NCI-H2029 treated with DMSO at 0.1 percent for 48 hours (cell line): ENCODE measurements around the gene CACNG4.
"Not testable (repeated sequence)": the region's sequence is repeated elsewhere in the genome, so short reads cannot be mapped to it uniquely, and the experiment has no call there.

Source experiments
- DNase-seq: peaks from one replicate; lab custom pipeline; 2025; lab: John Stamatoyannopoulos, UW

CACNG4 gene

DNA sequence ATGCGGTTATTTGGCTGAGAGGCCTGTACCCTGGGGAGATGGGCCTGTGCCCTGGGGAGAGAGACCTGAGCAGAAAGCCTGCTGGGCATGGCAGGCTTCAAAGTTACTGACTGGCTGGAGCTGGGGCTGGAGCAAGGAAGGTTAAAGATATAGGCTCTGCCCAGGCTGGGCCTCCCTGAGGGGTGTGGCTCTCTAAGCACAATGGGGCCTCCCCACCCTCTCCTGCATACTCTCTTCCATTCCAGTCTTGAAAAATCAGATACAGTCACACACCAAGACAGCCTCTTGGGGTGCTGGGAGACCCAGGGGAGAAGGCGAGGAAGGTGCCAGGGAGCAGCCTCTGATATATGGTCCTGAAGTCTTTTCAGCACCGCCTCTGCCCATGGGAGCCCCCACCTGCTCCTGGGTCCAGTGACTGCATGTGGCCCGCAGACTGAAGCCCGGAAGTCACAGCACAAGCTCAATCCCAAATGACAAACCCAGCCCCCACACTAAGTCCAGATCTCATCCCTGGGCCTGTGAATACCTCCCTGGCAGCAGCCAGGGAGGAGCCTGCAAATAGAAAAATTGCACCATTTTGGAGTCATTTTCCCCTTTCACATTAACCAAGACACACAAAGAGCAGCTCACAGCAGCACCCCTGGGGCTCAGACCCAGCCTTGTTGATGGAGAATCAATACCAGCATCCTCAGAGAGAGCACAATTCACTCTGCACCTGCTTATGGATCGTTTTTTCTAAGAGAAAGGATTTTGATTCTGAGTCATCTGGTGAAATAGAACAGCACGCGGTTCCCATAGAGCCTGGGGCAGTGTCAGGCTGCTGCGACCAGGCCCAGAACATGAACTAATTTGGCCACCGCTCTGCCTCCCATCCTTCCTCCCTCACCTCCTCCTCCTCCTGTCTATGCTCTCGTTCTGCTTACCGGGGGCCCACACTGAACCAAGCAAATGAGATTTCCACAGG is 54.2 kb downstream of the CACNG4 start:
- DNase-seq = no peak

DNA sequence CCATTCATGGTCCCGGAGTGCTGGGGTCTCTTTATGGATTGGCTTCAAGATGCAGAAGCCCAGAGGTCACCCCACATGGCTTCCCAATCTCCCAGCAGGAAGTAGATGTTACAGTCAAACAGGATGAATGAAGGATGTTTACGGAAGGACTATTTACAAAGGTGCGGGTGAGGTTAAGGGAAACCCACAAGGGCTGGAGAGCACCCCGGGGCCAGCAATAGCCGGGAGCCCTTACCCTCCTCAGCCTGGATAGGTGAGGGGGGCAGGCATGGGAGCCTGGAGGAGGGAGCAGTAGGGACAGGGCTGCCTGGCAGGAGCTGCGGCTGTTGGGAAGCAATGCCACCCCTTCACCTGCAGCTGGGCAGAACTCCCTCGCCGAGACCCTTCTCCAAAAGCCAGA is 55.3 kb downstream of the CACNG4 start:
- no peak for DNase-seq

DNA sequence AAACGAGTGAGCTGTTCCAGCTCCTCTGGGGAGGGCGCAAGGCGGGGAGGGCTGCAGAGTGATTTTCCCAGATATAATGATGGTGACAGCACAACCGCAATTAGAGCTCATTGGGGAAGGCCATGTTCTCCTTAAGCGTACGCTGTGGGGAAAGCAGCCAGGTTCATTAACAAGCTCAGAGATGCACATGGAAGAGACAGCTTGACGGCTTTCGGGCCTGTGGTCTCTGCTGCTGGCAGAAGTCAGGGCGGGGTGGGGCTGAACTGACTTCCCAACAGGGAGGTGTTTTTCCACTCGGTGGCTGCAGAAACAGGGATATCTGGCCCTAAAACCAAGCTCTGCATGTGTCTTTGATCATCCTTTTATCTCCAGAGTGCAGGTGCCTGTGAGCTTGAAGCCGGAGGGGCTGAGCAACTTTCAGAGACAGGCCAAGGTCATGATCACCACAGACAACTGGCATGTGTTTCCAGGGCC is 55.8 kb downstream of the CACNG4 start:
- no peak for DNase-seq

DNA sequence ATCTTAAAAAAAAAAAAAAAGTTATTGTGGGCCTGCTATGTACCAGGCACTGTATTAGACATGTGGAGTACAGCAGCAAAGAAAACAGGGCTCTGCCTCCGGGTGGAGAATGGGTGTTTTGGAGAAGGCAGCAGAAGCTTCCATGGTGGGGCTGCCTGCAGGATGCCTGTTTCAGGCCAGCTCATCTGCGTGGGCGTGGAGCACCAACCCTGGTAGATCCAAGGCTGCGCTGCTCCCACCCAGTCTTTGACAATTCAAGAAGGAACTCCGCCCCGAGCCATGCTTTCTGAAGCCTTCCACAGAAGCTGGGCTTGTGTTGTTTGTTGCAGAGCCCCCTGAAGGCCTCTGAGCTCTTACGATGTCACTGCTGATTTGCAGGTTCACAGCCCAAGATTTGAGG is 56.7 kb downstream of the CACNG4 start:
- DNase-seq = no peak

DNA sequence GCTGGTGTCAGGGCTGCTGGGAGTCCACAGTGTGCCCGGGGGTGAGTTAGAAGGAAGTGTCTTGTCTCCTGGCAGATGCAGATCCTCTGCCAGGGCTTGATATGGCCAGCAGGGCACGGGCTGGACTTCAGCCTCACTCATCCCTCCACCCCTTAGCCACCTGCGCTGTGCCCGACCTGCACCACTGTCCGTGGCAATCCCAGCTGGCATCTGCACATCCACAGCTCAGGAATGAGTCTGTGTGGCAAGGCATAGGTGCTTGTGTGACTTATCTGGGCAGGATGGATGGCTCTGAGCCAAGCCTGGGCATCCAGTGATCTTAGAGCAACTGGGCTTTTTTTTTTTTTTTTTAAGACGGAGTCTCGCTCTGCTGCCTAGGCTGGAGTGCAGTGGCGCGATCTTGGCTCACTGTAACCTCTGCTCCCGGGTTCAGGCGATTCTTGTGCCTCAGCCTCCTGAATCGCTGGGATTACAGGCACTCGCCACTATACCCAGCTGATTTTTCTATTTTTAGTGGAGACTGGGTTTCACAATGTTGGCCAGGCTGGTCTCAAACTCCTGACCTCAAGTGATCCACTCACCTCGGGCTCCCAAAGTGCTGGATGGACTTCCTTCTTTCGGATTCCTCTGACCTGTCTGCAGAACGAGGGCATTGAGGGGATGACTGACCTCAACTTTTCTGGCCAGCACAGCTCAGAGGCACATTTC is 57.4 kb downstream of the CACNG4 start:
- no peak for DNase-seq

DNA sequence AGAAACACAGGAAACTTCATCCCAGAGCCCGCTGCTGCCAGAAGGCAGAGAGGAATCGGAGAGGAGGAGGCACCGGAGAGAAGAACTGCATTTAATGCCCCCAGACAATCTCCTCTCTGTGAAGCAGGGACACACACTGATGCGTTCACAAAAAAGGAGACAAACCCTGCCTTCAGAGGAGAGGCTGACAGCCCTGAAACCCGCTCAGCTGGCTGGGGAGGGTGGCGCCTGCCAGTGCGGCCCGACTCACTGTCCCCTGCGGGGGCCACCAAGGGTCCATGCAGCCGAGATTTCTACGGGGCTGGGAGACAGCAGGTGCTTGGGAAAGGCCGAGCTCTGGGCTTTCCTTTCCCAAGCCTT is 57.9 kb downstream of the CACNG4 start:
- DNase-seq = no peak

DNA sequence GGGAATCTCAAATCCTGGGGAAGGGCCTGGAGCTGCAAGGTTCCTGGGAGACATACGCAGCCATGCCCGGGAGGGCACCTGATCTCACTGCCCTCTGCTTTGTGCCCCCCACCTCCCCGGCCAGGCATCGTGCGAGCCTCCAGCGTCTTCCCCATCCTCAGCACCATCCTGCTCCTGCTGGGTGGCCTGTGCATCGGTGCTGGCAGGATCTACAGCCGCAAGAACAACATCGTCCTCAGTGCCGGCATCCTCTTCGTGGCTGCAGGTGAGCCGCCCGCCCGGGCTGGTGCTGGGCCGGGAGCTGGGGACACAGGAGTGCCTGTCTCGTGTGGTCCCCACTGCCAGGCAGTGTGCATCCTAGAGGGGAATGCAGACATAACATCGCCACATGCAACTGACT is 60.2 kb downstream of the CACNG4 start:
- DNase-seq = no peak

DNA sequence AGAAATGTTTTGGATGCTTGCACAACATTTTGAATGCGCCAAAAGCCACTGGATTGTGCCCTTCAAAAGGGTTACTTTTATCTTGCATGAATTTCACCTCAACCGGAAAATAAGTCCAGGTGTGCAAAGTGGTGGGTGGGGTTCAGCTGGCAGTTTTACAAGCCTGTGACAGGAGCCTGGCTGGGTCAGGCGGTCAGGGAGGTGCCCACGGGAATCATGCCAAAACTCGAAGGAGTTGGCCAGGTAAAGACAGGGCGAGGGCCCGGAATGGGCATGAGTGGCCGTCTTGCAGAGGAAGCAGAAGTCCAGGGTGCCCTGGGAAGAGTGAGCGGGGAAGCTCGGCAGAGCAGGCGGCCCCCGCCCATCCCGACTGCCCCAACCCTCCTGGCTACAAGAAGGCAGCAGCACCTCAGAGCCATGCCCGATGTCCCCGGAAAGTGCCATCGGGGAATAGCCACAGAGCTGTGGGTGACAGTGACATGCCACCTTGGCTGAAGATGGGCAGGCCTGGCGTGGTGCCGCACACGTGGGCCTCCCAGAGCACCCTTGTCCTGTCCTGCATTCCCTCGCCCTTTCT is 60.8 kb downstream of the CACNG4 start:
- no peak for DNase-seq

DNA sequence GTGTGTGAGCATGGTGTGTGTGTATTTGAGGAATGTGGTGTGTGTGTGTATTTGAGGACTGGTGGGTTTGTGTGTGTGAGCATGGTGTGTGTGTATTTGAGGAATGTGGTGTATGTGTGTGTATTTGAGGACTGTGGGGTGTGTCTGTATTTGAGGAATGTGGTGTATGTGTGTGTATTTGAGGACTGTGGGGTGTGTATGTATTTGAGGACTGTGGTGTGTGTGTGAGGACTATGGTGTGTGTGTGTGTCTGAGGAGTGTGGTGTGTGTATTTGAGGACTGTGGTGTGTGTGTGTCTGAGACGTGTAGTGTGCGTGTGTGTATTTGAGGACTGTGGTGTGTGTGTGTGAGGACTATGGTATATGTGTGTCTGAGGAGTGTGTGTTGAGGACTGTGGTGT is 61.8 kb downstream of the CACNG4 start:
- no peak for DNase-seq

DNA sequence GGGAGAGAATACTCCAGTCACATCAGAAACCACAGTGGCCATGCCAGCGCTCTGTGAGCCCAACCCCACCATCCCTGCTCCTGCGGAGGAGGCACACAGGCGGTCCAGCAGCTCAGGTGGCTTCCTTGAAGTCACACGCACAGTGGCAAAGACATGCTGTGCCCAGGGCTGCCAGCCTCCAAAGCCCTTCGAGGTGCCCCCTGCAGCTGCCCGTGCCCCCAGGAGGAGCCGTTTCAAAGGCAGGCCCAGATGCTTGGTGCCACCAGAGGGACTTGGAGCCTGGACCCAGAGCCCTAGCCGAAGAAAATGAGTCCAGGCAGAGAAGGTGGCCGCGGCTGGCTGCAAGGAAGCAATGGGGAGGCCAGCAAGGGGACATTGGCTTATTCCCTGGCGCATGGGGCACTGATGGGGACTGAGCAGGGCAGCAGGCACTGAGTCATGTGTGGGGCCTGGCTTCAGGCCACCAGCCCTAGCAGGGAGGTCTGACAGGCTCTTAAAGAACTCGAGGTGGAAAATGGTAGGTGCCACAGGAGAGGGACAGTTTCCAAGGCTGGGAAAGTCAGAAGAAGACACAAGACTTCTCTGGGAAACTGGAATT is 62.6 kb downstream of the CACNG4 start:
- DNase-seq = no peak

DNA sequence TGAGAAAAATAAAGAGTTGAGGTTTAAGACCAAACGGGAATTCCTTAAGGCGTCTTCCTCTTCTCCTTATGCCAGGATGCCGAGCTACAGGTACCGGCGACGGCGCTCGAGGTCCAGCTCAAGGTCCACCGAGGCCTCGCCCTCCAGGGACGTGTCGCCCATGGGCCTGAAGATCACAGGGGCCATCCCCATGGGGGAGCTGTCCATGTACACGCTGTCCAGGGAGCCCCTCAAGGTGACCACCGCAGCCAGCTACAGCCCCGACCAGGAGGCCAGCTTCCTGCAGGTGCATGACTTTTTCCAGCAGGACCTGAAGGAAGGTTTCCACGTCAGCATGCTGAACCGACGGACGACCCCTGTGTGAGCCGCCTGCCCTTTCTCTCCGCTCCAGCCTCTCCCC is 66.1 kb downstream of the CACNG4 start:
- no peak for DNase-seq

DNA sequence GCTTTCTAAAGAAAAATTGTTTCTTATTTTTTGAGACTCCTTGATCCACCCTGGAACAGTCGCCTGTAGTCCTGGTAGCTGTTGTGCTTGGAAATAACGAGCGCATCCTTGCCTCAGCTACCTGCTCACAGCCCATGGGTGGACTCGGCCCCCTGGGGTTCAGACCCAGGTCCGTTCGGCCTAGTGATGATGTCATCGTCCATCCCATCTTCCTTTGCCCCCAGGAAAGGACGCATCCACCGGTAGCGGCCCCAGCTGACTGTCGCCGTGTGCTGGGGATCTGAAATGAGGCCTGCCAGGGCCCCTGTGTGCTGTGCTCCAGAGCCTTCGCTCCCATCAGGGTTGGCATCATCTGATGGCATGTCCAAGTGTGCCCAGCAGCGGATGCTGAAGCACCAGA is 67.9 kb downstream of the CACNG4 start:
- DNase-seq = no peak

DNA sequence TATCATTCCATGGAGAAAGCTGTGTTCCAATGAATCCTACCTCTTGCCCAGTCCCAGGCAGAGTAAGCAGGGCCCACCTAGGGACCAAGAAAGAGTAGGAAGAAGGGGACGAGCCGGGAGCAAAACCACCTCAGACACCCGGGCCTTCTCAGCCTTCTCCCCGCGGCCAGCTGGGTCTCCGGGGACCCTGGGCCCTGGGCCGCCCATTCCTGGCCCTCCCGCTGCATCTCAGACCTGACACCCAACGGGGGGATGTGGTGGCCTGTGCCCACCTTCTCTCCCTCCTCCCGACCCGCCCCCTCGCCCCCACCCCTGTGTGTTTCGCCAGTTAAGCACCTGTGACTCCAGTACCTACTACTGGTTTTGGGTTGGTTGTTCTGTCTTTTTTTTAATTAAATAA is 68.5 kb downstream of the CACNG4 start:
- DNase-seq = no peak

DNA sequence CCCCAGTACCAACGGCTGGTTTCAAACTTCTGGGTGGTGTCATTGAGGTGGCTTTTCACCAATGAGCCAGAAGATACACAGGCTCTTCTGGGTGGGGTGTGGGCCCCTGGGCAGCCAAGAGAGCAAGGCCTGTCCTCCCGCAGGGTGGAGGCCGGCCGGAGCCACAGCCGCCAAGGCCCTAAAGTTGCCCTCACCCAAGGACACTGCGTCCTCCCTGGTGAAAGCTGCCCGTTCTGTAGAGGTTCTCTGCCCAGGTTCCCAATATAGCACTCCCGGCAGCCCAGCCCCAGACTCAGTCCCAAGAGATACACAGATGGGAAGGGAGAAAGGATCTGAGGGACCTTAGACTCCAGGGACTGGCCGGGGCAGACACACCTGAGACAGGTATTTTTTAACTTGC is 69.1 kb downstream of the CACNG4 start:
- no peak for DNase-seq

DNA sequence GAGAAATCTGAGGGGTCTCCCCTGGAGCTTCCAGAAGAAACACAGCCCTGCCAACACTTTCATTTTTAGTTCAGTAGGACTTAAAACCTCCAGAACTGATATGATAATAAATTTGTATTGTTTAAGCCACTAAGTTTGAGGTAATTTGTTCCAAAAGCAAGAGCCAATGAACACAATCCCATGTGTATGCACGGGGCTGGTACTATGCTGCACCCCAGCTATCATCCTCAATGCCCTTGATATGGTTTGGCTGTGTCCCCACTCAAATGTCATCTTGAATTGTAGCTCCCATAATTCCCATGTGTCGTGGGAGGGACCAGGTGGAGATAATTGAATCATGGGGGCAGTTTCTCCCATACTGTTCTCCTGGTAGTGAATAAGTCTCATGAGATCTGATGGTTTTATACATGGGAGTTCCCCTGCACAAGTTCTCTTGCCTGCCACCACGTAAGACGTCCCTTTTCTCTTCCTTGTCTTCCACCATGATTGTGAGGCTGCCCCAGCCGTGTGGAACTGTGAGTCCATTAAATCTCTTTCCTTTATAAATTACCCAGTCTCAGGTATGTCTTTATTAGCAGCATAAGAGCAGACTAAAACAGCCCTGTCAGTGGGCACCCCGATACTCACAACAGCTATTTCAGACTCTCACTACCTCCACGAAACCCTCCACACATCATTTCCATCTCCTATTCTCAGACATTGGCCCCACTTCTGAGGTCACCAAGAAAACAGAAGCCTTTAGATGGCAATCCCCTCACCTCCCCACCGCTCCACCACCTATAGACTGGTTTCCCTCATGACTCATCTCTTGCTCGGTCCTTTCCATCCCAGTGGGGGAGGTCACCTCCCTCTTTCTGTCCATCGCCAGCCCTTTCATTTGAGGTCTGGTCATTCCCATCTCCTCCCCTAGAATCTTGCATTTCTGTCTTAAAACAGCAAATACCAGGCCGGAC is 70.9 kb downstream of the CACNG4 start:
- no peak for DNase-seq

DNA sequence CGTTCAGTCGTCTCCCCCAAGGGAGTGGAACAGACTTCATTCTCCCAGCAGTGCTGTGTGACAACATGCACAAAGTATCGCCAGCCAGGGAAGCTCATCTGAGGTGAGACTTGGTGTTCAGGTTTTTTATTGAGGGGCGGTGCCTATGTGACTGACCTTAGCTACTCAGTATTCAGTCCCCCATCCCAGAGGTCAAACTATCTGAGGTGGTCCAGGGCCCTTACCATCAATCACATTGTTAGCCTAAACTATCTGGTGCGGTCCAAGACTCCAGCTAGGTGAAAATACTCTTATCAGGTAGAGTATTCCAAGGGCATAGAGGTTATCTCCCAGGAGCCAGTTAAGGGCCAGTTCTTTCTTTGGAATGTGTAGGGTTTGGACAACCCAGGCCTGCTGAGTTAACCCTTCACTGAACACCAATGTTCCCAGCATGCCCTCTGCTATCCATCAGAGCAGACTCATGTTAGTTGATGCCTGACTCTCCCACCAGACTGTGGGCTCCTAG is 74.4 kb downstream of the CACNG4 start:
- no peak for DNase-seq

DNA sequence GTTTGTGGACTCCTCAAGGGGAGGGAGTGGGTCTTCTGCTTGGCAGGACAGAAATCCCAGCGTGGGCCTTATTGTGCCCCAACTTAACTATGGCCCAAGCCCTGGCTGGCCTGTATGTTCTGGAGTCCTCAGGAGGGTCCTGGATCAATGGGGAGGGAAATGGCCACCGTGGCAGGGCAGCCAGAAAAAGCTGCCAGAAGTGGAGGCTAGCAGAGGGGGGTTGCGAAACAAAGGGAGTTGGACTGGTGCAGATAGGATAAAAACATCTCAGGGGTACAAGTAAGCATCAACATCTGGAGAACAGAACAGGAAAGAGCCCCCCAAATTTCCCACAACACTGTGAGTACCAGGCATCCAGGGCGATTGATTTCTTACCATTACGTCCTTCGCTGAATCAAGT is 76.1 kb downstream of the CACNG4 start:
- no peak for DNase-seq

DNA sequence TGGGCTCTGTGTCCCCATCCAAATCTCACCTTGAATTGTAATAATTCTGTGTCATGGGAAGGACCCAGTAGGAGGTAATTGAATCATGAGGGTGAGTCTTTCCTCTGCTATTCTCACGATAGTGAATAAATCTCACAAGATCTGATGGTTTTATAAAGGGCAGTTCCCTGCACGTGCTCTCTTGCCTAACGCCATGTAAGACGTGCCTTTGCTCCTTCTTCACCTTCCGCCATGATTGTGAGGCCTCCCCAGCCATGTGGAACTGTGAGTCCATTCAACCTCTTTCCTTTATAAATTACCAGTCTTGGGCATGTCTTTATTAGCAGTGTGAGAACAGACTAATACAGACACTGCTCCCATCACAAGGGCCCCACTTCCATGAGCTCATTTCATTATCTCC is 76.6 kb downstream of the CACNG4 start:
- not testable (repeated sequence) for DNase-seq

DNA sequence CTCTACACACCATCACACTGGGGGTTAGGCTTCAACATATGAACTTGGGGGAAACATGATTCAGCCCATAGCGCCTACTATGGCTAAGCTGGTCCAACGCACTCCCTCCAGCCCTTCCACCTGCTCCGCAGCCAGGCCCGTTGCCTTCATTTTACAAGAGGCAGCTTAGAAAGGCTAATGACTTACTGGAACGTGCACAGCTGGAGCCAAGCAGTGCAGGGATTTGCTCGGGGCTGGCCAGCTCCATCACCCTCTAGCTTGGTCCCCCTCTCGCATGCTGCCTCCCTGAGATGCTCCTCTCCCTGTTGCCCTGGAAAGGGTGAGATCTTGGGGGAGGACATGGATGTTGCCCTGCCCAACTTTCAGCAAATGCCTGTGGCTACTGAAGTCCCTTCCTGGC is 77.0 kb downstream of the CACNG4 start:
- DNase-seq = no peak

DNA sequence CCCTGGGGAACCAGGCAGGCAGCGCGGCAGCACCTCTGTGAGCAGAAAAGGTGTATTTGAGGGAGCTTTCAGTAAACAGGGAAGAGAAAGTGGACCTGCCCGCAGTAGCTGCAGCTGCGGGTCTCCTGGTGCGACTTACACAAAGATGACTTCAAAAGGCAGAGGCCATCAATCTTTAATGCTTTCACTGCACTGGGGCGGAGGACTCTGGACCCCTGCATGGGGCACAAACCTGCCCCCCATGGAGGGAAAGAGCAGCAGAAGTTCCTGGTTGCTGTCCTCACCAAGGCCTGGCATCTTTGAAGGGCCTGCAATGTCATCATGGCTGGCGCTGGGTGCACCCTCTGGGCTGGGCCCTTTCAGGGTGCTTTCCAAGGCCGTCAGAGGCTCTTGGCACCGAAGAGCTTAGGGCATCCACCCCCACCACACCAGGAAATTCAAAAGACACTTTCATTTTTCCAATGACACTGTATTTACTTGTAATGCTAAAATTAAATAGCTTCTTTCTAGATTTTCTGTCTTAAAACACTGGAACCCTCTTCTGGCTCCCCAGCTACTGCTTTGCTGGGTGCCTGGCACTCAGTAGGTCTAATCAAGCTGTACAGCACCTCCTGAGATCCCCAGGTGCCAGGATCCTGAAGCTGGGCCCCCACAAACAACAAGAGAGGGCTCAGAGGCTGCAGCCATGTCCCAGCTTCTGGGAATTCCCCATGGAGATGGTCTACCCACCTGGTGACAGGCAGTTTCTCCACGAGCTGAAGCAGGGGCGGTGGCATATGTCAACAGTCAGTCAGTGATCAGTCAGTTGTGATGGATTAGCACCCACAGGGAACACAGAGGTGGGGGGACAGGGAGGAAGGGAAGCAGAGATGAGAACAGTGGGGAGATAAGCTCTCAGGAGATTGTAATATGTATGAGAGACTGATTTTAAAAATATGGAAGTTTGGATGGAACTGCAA is 77.7 kb downstream of the CACNG4 start:
- DNase-seq = no peak
